HG03469 (cell line): Measurements from ENCODE around the gene BLVRB.
"Not testable (repeated sequence)": the region's sequence is repeated elsewhere in the genome, so short reads cannot be mapped to it uniquely, and the experiment has no call there.

Experiments
- ATAC-seq: cut with Tn5 transposase; IDR thresholded peaks from one replicate; pipeline ENCODE4 v1.9.1; 2021; ENCODE audit warnings: mild to moderate bottlenecking, moderate library complexity, moderate number of reproducible peaks; ENCODE audit not compliant: unreplicated experiment

Gene BLVRB

GRCh38 chr19:40452016-40452415, 13.5 kb downstream of the BLVRB start:
- ATAC-seq, result no peak

GRCh38 chr19:40450664-40451063, 14.9 kb downstream of the BLVRB start:
- ATAC-seq, result no peak

- no peak for ATAC-seq
Measured at GRCh38 chr19:40449506-40449905, 16.0 kb downstream of the BLVRB start.

- ATAC-seq, result no peak
Measured at GRCh38 chr19:40446263-40446784, 19.2 kb downstream of the BLVRB start.

- no peak for ATAC-seq
Measured at GRCh38 chr19:40445780-40446262, 19.7 kb downstream of the BLVRB start.

- ATAC-seq, result no peak
Measured at GRCh38 chr19:40444825-40445312, 20.7 kb downstream of the BLVRB start.

GRCh38 chr19:40444000-40444824, 21.3 kb downstream of the BLVRB start, which contains the start of gene SERTAD3:
Gene SERTAD3, minus strand, starts transcription at chr19:40444335. Its CDS starts 2,255 bp downstream, at chr19:40442080.
- ATAC-seq, result peak; percentile 47

- peak; percentile 48 for ATAC-seq
Measured at GRCh38 chr19:40443131-40443999, 22.2 kb downstream of the BLVRB start.

GRCh38 chr19:40442328-40443130, 23.0 kb downstream of the BLVRB start:
- ATAC-seq, result no peak

GRCh38 chr19:40441719-40442253, 23.8 kb downstream of the BLVRB start:
- no peak for ATAC-seq

GRCh38 chr19:40438284-40438683, 27.3 kb downstream of the BLVRB start:
- no peak for ATAC-seq

- no peak for ATAC-seq
Measured at GRCh38 chr19:40433391-40434216, 31.9 kb downstream of the BLVRB start.

GRCh38 chr19:40432760-40433159, 32.8 kb downstream of the BLVRB start:
- ATAC-seq, result not testable (repeated sequence)

GRCh38 chr19:40431698-40432097, 33.8 kb downstream of the BLVRB start:
- ATAC-seq, result no peak

- ATAC-seq, result not testable (repeated sequence)
Measured at GRCh38 chr19:40430242-40430641, 35.3 kb downstream of the BLVRB start.

GRCh38 chr19:40428197-40428596, 37.3 kb downstream of the BLVRB start:
- ATAC-seq, result not testable (repeated sequence)

- ATAC-seq, result peak; percentile 68
Measured at GRCh38 chr19:40425450-40426287, 39.9 kb downstream of the BLVRB start, which contains the start of gene SERTAD1. Gene SERTAD1, minus strand, starts transcription at chr19:40425992. Its CDS starts 2,446 bp downstream, at chr19:40423546.
